Pancreas (tissue), 10 donors: ENCODE results near the gene PCSK1N. TPM values are rescaled to one million over a fixed set of nuclear protein-coding genes. Genes with fewer than 3 reads are reported as not detected.

ENCODE experiments used
- ATAC-seq, 4 donors: fragments of 200-7000 bp; cut with Tn5 transposase; one replicate each; pipeline versions ENCODE4 v1.8.0 to v1.9.1; 2020; ENCODE audit warnings: mild to moderate bottlenecking in 4 of 4, moderate library complexity in 4 of 4
- DNase-seq, 6 donors: peaks; one replicate each; pipeline ENCODE4 v3.0.0-alpha.2; 2020
- FAIRE-seq: peaks from 2 replicates; lab custom pipeline; 2012; peaks lifted over from hg19 to GRCh38; lab: Jason Lieb, UNC
- H3K27ac ChIP-seq, 4 donors: fragments of 200-600 bp; sonication (generic); 1 replicate in 3 of 4; 2 replicates in 1 of 4; pipeline versions ENCODE4 v1.5.0 to v1.8.0; 2020
- H3K27me3 ChIP-seq, 4 donors: fragments of 200-600 bp; one replicate each; pipeline ENCODE4 v1.8.0; 2021
- H3K36me3 ChIP-seq, 3 donors: fragments of 200-600 bp; sonication (generic) in 1 of 3; one replicate each; pipeline versions ENCODE4 v1.5.0 to v1.8.0; 2020 to 2021
- H3K4me1 ChIP-seq, 3 donors: fragments of 200-600 bp; one replicate each; pipeline ENCODE4 v1.8.0; 2021
- H3K4me3 ChIP-seq, 4 donors: fragments of 200-600 bp; sonication (generic) in 2 of 4; one replicate each; pipeline versions ENCODE4 v1.5.0 to v1.8.0; 2020 to 2021
- H3K9me3 ChIP-seq, 4 donors: fragments of 200-600 bp; one replicate each; pipeline ENCODE4 v1.8.0; 2021
- WGBS, 2 donors: extraction: QIAGEN DNeasy Blood & Tissue Kit; methylation state at CpG; one replicate each; pipeline ENCODE4 v1.1.7; 2013; 5-methylcytosine and 5-hydroxymethylcytosine counted together
- intact Hi-C, 3 donors: fragments of 100-400 bp; cut with DNase I; formaldehyde crosslinking; loops; one replicate each; pipeline versions ENCODE4 v1.11.1 to v1.14.2; 2022
- polyA plus RNA-seq, 2 donors: library from polyadenylated mRNA; stranded (reverse); fragments of 200-250 nt; gene quantifications; one replicate each; pipeline ENCODE4 v1.2.3, GENCODE V29; 2013
- total RNA-seq, 6 donors: library from RNA; stranded (reverse); fragmentation: NEBNext Ultra II Directional in 4 of 6; extraction: Animal tissue kit (Norgen Biotek cat#: 25700) in 4 of 6; gene quantifications; one replicate each; pipeline versions ENCODE4 v1.2.1 to v1.2.4, GENCODE V29; 2021 to 2023
- TF ChIP-seq, protein P1 (sequence below), 4 donors: fragments of 200-600 bp; sonication (generic) in 3 of 4; IDR thresholded peaks; one replicate each; pipeline versions ENCODE4 v1.5.0 to v1.8.0; 2021; ENCODE audit warnings: antibody characterized with exemption in 4 of 4
- donor health status: healthy with polysubstance abuse.
- donor health status: DM: no; HTN: no; CAD: no; lungs with moderate emphysema.
- donor health status: DM: no; HTN: no; CAD: no.
- donor health status: control.
- donor health status: control.
- donor health status: Bipolar disorder and iron deficiency.
- donor health status: DM: yes; HTN: yes; CAD: no.
- donor health status: DM: no; HTN: no; CAD: no.
- donor health status: DM: no; HTN: no; CAD: no.
- donor health status: DM: yes; HTN: yes; CAD: no.

PCSK1N gene
- total and polyA plus RNA-seq, 8 donors: 10.3 to 368 (median 34.7) TPM

DNA sequence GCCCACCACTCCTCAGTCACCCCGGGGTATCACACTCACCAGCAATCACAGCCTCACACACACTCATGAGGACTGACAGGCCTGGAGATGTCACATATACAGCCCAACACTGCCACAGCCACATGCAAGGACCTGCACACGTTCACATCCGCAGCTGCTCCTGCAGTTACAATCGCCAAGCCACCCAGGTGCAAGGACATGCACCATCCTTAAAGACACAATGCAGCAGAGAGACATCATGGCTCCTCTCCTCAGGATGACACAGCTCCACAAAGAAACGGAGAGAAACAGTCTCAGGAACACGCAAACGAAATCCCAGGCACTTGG, 1.1 kb downstream of the PCSK1N start:
- Histone ChIP-seq H3K27me3 (peaks cover 0 to 23% (median 7%) of the 10 kb centered on the region in 4 donors), H3K9me3 (no peaks in the 10 kb centered on the region), H3K4me1 (no peaks in the 10 kb centered on the region), H3K4me3 (no peak overlapping the region), H3K36me3 (no peaks in the 10 kb centered on the region), H3K27ac (no peak overlapping the region)
- 6 to 24% methylated on average over 7 of the region's 7 CpGs for WGBS, 2 donors
- FAIRE-seq: no peak
- DNase-seq: no peak
- peak in 1 of 4 donors; percentile 33 for ATAC-seq
- intact Hi-C loops: no loop called here
- TF ChIP-seq, protein P1, sequence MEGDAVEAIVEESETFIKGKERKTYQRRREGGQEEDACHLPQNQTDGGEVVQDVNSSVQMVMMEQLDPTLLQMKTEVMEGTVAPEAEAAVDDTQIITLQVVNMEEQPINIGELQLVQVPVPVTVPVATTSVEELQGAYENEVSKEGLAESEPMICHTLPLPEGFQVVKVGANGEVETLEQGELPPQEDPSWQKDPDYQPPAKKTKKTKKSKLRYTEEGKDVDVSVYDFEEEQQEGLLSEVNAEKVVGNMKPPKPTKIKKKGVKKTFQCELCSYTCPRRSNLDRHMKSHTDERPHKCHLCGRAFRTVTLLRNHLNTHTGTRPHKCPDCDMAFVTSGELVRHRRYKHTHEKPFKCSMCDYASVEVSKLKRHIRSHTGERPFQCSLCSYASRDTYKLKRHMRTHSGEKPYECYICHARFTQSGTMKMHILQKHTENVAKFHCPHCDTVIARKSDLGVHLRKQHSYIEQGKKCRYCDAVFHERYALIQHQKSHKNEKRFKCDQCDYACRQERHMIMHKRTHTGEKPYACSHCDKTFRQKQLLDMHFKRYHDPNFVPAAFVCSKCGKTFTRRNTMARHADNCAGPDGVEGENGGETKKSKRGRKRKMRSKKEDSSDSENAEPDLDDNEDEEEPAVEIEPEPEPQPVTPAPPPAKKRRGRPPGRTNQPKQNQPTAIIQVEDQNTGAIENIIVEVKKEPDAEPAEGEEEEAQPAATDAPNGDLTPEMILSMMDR (IDR thresholded peaks at IDR 0.05): no peak

- H3K4me1 ChIP-seq: no peaks in the 10 kb centered on the region
- intact Hi-C loops: no loop called here
- H3K9me3 ChIP-seq: no peaks in the 10 kb centered on the region
- FAIRE-seq (no peak), DNase-seq (no peak), ATAC-seq (no peak)
- H3K4me3 ChIP-seq: no peak overlapping the region
- TF ChIP-seq, protein P1 (IDR thresholded peaks at IDR 0.05): no peak
- no peaks in the 10 kb centered on the region for H3K36me3 ChIP-seq
- H3K27me3 ChIP-seq: peaks cover 0 to 23% (median 7%) of the 10 kb centered on the region in 4 donors
- H3K27ac ChIP-seq: no peak overlapping the region
- WGBS, 2 donors: 17 to 32% methylated on average over 9 of the region's 9 CpGs
These were observed 1.8 kb downstream of the PCSK1N start for GRCh38 chrX:48833542-48834138.

- intact Hi-C loops: no loop called here
- peaks cover 0 to 23% (median 7%) of the 10 kb centered on the region in 4 donors for H3K27me3 ChIP-seq
- TF ChIP-seq, protein P1 (IDR thresholded peaks at IDR 0.05): no peak
- DNase-seq (no peak), FAIRE-seq (no peak), ATAC-seq (peak in 1 of 4 donors; percentile 44)
- H3K4me1 ChIP-seq: no peaks in the 10 kb centered on the region
- H3K36me3 ChIP-seq: no peaks in the 10 kb centered on the region
- H3K27ac ChIP-seq: no peak overlapping the region
- 4 to 34% methylated on average over 18 to 57 of the region's 57 CpGs for WGBS, 2 donors
- no peak overlapping the region for H3K4me3 ChIP-seq
- H3K9me3 ChIP-seq: no peaks in the 10 kb centered on the region
These were observed 3.5 kb downstream of the PCSK1N start for GRCh38 chrX:48831909-48832291.

DNA sequence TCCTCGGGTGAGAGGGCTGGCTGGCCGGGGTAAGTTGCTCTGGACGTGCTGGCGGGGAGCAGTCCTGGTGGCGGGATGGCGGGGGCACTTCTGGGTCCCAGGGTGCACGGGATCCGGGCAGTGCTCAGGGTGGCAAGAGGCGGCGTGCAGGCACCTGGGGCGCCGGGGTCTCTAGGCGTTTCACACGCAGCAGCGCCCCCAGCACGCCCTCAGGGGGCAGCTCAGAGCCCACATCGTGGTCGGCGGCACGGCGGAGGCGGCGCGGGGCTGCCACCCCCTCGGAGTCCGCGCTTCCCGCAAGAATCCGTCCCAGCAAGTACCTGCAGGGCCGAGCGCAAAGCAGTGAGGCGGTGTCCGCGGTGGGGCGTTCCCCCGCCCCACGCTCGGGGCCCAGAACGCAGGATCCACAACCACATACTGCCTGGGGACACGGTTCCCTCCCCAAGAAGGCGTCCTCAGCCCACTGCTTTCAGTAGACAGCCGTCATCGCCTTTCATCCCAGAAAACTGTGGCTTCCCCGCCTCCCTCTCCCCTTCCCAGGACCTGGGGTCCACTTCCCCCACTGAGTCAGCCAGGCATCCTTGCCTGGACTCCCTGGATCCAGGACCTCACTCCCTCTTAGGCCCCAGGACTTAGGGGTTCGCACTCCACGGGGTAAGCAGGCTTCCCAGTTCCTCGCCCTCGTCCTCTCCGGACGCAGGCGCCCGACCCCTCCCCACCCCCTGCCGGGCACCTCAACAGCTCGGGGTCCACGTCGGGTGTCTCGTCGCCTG, 4.1 kb downstream of the PCSK1N start:
- Histone ChIP-seq H3K27ac (no peak overlapping the region), H3K9me3 (no peaks in the 10 kb centered on the region), H3K4me1 (no peaks in the 10 kb centered on the region), H3K27me3 (peaks cover 0 to 23% (median 7%) of the 10 kb centered on the region in 4 donors), H3K4me3 (no peak overlapping the region), H3K36me3 (no peaks in the 10 kb centered on the region)
- ATAC-seq (no peak), FAIRE-seq (no peak), DNase-seq (no peak)
- intact Hi-C loops: no loop called here
- 13 to 28% methylated on average over 43 to 58 of the region's 58 CpGs for WGBS, 2 donors
- TF ChIP-seq, protein P1 (IDR thresholded peaks at IDR 0.05): no peak
